Measurements from ENCODE around the gene GPRC5A. TPM values are rescaled to one million over a fixed set of nuclear protein-coding genes. Genes with fewer than 3 reads are reported as not detected.

Gene GPRC5A
- total RNA-seq, 4 donors from 2014 or later, result 2.0 to 13.2 (median 12.4) TPM

GRCh38 chr12:12954878-12955625, 63.7 kb downstream of the GPRC5A start:
- TF ChIP-seq, protein P1, sequence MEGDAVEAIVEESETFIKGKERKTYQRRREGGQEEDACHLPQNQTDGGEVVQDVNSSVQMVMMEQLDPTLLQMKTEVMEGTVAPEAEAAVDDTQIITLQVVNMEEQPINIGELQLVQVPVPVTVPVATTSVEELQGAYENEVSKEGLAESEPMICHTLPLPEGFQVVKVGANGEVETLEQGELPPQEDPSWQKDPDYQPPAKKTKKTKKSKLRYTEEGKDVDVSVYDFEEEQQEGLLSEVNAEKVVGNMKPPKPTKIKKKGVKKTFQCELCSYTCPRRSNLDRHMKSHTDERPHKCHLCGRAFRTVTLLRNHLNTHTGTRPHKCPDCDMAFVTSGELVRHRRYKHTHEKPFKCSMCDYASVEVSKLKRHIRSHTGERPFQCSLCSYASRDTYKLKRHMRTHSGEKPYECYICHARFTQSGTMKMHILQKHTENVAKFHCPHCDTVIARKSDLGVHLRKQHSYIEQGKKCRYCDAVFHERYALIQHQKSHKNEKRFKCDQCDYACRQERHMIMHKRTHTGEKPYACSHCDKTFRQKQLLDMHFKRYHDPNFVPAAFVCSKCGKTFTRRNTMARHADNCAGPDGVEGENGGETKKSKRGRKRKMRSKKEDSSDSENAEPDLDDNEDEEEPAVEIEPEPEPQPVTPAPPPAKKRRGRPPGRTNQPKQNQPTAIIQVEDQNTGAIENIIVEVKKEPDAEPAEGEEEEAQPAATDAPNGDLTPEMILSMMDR (IDR thresholded peaks at IDR 0.05), result no peak
- no peak for TF ChIP-seq POLR2A (IDR thresholded peaks at IDR 0.05)
- Histone ChIP-seq H3K27ac (no peak overlapping the region), H3K4me3 (no peak overlapping the region), H3K27me3 (no peaks in the 10 kb centered on the region), H3K9me3 (no peaks in the 10 kb centered on the region), H3K36me3 (no peaks in the 10 kb centered on the region), H3K4me1 (no peaks in the 10 kb centered on the region)
- no peak for DNase-seq
- intact Hi-C loops (cut with DNase I; ENCODE audit: low total_unique reads), result no loop called here

DNA sequence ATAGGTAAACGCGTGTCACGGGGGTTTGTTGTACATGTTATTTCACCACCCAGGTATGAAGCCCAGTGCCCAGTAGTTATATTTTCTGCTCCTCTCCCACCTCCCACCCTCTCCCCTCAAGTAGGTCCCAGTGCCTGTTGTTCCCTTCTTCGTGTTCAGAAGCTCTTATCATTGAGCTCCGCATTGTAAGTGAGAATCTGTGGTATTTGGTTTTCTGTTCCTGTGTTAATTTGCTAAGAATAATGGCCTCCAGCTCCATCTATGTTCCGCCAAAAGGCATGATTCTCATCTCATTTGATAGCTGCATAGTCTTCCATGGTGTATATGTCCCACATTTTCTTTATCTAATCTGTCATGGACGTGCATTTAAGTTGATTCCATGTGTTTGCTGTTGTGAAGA, 67.5 kb downstream of the GPRC5A start:
- DNase-seq, result no peak
- H3K36me3 ChIP-seq, result no peaks in the 10 kb centered on the region
- TF ChIP-seq, protein P1 (IDR thresholded peaks at IDR 0.05), result no peak
- TF ChIP-seq POLR2A (IDR thresholded peaks at IDR 0.05), result no peak
- no peaks in the 10 kb centered on the region for H3K4me1 ChIP-seq
- H3K9me3 ChIP-seq, result no peaks in the 10 kb centered on the region
- no peak overlapping the region for H3K27ac ChIP-seq
- H3K27me3 ChIP-seq, result no peaks in the 10 kb centered on the region
- intact Hi-C loops (cut with DNase I; ENCODE audit: low total_unique reads), result no loop called here
- H3K4me3 ChIP-seq, result no peak overlapping the region

DNA sequence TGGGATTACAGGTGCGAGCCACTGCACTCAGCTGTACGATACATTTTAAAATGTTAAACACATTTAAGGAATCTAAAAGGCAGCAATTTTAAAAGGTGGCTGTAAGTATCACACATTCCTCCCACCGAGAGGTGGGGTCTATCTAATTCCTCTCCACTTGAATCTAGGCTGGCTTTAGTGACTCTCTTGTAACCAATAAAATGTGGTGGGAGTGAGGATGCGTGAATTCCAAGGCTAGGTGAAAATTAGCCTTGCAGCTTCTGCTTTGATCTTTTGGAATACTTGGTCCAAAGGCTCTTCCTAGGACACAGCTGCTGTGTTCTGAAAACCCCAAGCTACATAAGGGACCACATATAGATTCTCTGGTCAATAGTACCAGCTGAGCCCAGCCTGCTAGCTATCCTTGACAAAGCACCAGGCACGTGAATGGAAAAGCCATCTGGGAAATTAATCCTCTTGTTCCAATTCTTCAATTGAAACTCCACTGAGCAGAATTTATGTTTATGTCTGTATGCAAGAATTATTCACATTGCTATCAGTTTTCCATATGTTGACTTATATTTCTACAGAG, 69.4 kb downstream of the GPRC5A start:
- H3K4me3 ChIP-seq, result no peak overlapping the region
- H3K27ac ChIP-seq, result no peak overlapping the region
- no peak for TF ChIP-seq POLR2A (IDR thresholded peaks at IDR 0.05)
- intact Hi-C loops (cut with DNase I; ENCODE audit: low total_unique reads), result no loop called here
- no peaks in the 10 kb centered on the region for H3K27me3 ChIP-seq
- H3K36me3 ChIP-seq, result no peaks in the 10 kb centered on the region
- no peak for DNase-seq
- no peaks in the 10 kb centered on the region for H3K9me3 ChIP-seq
- H3K4me1 ChIP-seq, result no peaks in the 10 kb centered on the region

GRCh38 chr12:12964255-12964654, 72.9 kb downstream of the GPRC5A start:
- DNase-seq, result no peak

DNA sequence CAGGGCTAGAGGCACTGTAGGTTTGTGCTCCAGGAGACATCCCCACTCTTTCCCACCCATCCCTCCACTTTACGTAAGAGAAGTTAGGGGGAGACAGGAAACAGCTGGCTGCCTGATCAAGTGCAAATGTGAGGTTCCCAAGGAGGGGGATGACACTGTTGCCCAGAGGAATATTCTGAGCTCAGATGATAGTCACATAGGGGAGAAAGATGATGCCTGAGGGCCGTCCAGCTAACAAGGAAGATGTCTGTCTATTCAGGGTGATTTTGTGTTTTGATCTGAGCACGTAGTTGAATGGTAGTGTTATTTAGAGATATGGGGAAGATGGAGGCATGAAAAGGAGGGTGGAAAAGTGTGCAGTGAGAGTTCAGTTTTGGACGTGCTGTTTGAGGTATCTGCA, 74.5 kb downstream of the GPRC5A start:
- Histone ChIP-seq H3K9me3 (no peaks in the 10 kb centered on the region), H3K27me3 (no peaks in the 10 kb centered on the region), H3K36me3 (no peaks in the 10 kb centered on the region), H3K4me1 (no peaks in the 10 kb centered on the region), H3K4me3 (no peak overlapping the region), H3K27ac (no peak overlapping the region)
- no peak for DNase-seq
- intact Hi-C loops (cut with DNase I; ENCODE audit: low total_unique reads), result no loop called here
- TF ChIP-seq, protein P1 (IDR thresholded peaks at IDR 0.05), result no peak
- no peak for TF ChIP-seq POLR2A (IDR thresholded peaks at IDR 0.05)

More at GRCh38 chr12:12964255-12964654, 72.9 kb downstream of the GPRC5A start:
- H3K4me3 ChIP-seq, result no peak overlapping the region
- intact Hi-C loops (cut with DNase I; ENCODE audit: low total_unique reads), result no loop called here
- no peaks in the 10 kb centered on the region for H3K4me1 ChIP-seq
- TF ChIP-seq, protein P1 (IDR thresholded peaks at IDR 0.05), result no peak
- no peak for TF ChIP-seq POLR2A (IDR thresholded peaks at IDR 0.05)
- no peaks in the 10 kb centered on the region for H3K27me3 ChIP-seq
- no peaks in the 10 kb centered on the region for H3K9me3 ChIP-seq
- no peak overlapping the region for H3K27ac ChIP-seq
- H3K36me3 ChIP-seq, result no peaks in the 10 kb centered on the region

MicroRNAs encoded within 50 kb of the gene (microRNA counts, 767-probe panel; counts per million panel counts)
- microRNA hsa-miR-614, result 0 counts per million in 2 donors

Other genes starting within 250 kb of the GPRC5A start
- under 1 TPM in 1 of 4 donors, not detected in 3; 0.83 TPM for gene GPR19, start 195.4 kb upstream of the GPRC5A start, total RNA-seq
- 100 to 1,000 TPM in 1 of 4 donors, 10 to 100 TPM in 3; 40.7 to 104 (median 86.0) TPM for gene CDKN1B, start 174.2 kb upstream of the GPRC5A start, total RNA-seq
- 10 to 100 TPM; 25.0 to 88.8 (median 57.9) TPM for gene APOLD1, start 105.9 kb upstream of the GPRC5A start, total RNA-seq
- 100 to 1,000 TPM in 1 of 4 donors, 10 to 100 TPM in 3; 42.1 to 105 (median 57.2) TPM for gene DDX47, start 78.2 kb upstream of the GPRC5A start, total RNA-seq
- not detected for gene GPRC5D, start 60.6 kb downstream of the GPRC5A start, total RNA-seq
- 10 to 100 TPM; 10.5 to 64.4 (median 40.9) TPM for gene HEBP1, start 108.7 kb downstream of the GPRC5A start, total RNA-seq
- 1 to 10 TPM; 2.4 to 8.3 (median 4.6) TPM for gene FAM234B, start 152.8 kb downstream of the GPRC5A start, total RNA-seq
- not detected for gene GSG1, start 212.1 kb downstream of the GPRC5A start, total RNA-seq